RWPE2 (cell line): ENCODE measurements around the gene NASP.
A peak's percentile ranks its signal among the peaks of the same experiment; 100 is the strongest.

Source experiments
- ATAC-seq: fragments of 200-7000 bp; cut with Tn5 transposase; 3 replicates; pipeline ENCODE4 v1.9.1; 2021; ENCODE audit warnings: low read depth
- DNase-seq: peaks from one replicate; pipeline ENCODE4 v3.0.0-alpha.2; 2020; ENCODE audit warnings: low spot score
- H3K27ac ChIP-seq: fragments of 450-650 bp; 2 replicates; pipeline ENCODE4 v1.5.1; 2017; ENCODE audit warnings: mild to moderate bottlenecking; ENCODE audit not compliant: poor library complexity, severe bottlenecking
- H3K27me3 ChIP-seq: fragments of 250-450 bp; sonication (Bioruptor Pico); 2 replicates; pipeline ENCODE4 v1.5.1; 2021; ENCODE audit warnings: mild to moderate bottlenecking, moderate library complexity; ENCODE audit not compliant: insufficient read depth, poor library complexity, severe bottlenecking
- H3K36me3 ChIP-seq: fragments of 250-450 bp; sonication (Bioruptor Pico); 2 replicates; pipeline ENCODE4 v1.5.1; 2020; ENCODE audit warnings: low read depth, mild to moderate bottlenecking, moderate library complexity
- H3K4me1 ChIP-seq: fragments of 250-450 bp; sonication (Bioruptor Pico); 2 replicates; pipeline ENCODE4 v1.5.1; 2021; ENCODE audit warnings: mild to moderate bottlenecking, moderate library complexity; ENCODE audit not compliant: insufficient read depth, poor library complexity, severe bottlenecking
- H3K4me3 ChIP-seq: fragments of 250-450 bp; sonication (Bioruptor Pico); 2 replicates; pipeline ENCODE4 v1.5.1; 2021; ENCODE audit warnings: mild to moderate bottlenecking, moderate library complexity; ENCODE audit not compliant: severe bottlenecking
- H3K9me3 ChIP-seq: fragments of 250-450 bp; sonication (Bioruptor Pico); 2 replicates; pipeline ENCODE4 v1.5.1; 2021; ENCODE audit warnings: mild to moderate bottlenecking, moderate library complexity; ENCODE audit not compliant: severe bottlenecking
- TF ChIP-seq, protein P1 (sequence below): fragments of 450-650 bp; IDR thresholded peaks from one replicate; pipeline ENCODE4 v1.5.1; 2017; ENCODE audit warnings: mild to moderate bottlenecking, moderate library complexity; ENCODE audit not compliant: poor library complexity, severe bottlenecking

The NASP gene

DNA sequence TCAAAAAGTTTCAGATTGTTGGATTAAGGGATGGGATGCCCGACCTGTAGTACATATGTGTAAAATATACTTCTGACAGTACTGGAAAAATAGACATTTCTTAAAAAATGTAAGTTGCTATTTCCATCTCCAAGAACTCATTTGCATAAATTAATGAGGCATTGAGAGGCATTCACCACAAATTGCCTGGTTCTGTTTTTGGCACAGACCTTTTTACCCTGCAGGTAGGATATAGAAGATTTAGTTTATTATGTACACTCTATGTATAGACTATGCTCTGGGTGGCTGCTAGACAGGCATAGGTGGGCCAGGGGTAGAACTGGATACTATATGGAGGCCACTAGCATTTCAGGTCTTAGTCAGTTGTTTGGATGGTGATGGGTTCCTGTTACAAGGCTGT lies 32.0 kb downstream of the NASP start:
- Histone ChIP-seq H3K36me3 (peaks cover 69% of the 10 kb centered on the region), H3K27ac (no peak overlapping the region), H3K4me1 (peaks cover 14% of the 10 kb centered on the region), H3K9me3 (no peaks in the 10 kb centered on the region), H3K27me3 (no peaks in the 10 kb centered on the region), H3K4me3 (no peak overlapping the region)
- ATAC-seq (no peak), DNase-seq (no peak)
- TF ChIP-seq, protein P1, sequence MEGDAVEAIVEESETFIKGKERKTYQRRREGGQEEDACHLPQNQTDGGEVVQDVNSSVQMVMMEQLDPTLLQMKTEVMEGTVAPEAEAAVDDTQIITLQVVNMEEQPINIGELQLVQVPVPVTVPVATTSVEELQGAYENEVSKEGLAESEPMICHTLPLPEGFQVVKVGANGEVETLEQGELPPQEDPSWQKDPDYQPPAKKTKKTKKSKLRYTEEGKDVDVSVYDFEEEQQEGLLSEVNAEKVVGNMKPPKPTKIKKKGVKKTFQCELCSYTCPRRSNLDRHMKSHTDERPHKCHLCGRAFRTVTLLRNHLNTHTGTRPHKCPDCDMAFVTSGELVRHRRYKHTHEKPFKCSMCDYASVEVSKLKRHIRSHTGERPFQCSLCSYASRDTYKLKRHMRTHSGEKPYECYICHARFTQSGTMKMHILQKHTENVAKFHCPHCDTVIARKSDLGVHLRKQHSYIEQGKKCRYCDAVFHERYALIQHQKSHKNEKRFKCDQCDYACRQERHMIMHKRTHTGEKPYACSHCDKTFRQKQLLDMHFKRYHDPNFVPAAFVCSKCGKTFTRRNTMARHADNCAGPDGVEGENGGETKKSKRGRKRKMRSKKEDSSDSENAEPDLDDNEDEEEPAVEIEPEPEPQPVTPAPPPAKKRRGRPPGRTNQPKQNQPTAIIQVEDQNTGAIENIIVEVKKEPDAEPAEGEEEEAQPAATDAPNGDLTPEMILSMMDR = no peak

DNA sequence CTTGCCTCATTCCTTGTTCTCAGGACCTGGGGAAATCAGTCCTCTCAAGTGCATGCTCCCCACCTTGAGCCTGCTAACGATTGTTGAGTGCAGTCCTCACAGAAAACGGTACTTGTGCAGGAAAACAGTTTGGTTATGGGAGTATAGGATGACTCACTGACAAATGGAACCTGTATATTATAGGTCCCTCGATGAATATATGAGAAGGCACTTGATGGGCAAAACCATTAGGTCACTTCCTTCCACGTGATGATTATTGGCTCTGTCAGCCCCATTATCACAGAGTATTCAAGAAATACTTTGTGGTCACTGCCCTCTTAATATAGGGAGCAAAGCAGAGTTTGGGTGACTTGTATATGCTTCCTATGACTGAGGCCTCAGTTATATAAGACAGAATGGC lies 33.8 kb downstream of the NASP start:
- Histone ChIP-seq H3K27ac (no peak overlapping the region), H3K4me1 (peaks cover 9% of the 10 kb centered on the region), H3K4me3 (no peak overlapping the region), H3K9me3 (no peaks in the 10 kb centered on the region), H3K27me3 (no peaks in the 10 kb centered on the region), H3K36me3 (peaks cover 60% of the 10 kb centered on the region)
- TF ChIP-seq, protein P1 = no peak
- ATAC-seq = peak; percentile 8; the same call in 1 of the 3 replicates
- DNase-seq = no peak

DNA sequence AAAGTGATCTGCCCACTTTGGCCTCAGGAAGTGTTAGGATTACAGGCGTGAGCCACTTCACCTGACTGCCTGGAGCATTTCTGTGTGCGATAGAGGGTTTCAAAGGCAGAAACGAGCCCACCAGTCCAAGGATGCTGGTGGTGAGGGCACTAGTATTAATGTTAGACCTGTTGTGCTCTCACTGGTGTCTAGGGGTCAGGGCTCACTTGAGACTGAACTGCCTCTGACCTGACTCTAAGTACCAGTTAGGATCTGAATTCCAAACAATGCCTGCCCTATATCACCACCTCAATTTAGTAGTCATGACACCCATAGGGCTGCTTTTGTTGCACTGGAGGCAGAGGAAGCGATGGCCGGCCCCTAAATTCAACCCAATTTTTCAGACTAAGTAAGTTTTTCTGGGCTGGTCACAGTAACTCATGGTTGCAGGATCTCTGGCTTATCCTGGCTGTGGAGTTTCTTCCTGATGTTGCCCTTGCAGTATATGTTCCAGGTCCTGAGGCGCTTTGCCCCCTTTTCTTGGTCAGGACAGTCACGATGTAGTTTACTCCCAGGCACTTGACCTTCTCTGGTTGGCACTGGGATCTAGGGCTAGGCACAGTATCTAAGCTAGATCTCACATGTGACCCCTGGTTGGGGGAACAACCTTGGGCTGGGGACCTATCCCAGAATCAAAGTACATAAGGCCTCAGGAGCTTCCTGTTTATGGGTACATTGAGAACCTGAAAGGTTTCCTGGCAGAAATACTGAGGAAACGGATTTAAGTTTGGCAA lies 35.5 kb downstream of the NASP start:
- no peak overlapping the region for H3K27ac ChIP-seq
- H3K4me1 ChIP-seq = no peaks in the 10 kb centered on the region
- TF ChIP-seq, protein P1 = no peak
- peaks cover 48% of the 10 kb centered on the region for H3K36me3 ChIP-seq
- H3K4me3 ChIP-seq = no peak overlapping the region
- DNase-seq = no peak
- no peaks in the 10 kb centered on the region for H3K27me3 ChIP-seq
- 0 out of 3 replicates have a peak, but pooled peaks have one; percentile 3 for ATAC-seq
- H3K9me3 ChIP-seq = no peaks in the 10 kb centered on the region

DNA sequence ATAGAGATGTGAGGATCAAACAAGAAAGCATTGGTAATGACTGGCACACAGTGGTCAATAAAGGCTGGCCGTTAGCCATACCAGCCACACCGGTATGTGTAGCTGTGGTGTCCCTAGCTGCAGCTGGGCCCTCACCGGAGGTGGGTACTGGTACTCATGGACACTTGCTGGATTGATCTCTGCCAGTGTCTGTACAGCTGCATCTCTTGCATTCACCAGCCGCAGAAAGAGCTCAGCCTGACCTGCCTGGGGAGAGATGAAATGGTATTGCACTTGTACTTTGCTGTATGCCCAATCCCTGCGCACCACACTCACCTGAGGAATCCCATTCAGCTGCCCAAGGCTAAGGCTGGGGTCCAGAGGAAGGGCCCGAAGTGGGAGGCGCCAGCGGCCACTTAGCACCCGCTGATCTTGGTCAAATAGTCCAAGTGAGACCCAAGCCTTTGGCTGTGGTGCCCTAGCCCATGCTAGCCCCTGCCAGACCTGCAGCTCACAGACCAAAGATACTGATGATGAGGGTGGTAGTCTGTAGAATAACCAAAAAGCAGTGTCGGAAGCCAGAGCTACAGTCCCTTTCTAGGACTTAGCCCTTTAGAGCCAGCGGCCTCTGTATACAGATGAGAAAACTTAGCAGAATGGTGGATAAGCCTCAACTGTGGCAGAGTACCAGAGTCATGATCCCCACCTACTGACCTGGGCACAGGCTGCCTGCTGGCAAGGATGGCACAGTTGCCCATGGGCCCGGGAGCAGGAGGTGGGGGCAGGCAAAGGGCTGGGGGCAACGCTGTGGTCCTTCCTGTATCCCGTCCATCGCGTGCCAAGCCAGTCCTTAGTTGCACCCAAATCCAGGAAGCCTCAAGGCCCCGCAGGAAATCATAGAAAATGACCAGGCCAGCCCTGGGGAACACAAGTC lies 37.0 kb downstream of the NASP start:
- Histone ChIP-seq H3K4me3 (no peak overlapping the region), H3K27ac (no peak overlapping the region), H3K36me3 (peaks cover 33% of the 10 kb centered on the region), H3K4me1 (no peaks in the 10 kb centered on the region), H3K9me3 (no peaks in the 10 kb centered on the region), H3K27me3 (no peaks in the 10 kb centered on the region)
- TF ChIP-seq, protein P1 = no peak
- ATAC-seq = peak; percentile 11
- DNase-seq = no peak
